Neural progenitor cell (in vitro differentiated cells): ENCODE measurements around the gene HDAC4. TPM values are rescaled to one million over a fixed set of nuclear protein-coding genes. Genes with fewer than 3 reads are reported as not detected.

Experiments
- DNase-seq: peaks from one replicate; pipeline ENCODE4 v3.0.0-alpha.2; 2016; ENCODE audit warnings: low spot score
- H2AFZ ChIP-seq: fragments of 200-600 bp; sonication (generic); replicated peaks from 2 replicates; pipeline ENCODE4 v1.6.1; 2016; ENCODE audit warnings: antibody characterized with exemption
- H3F3A ChIP-seq: fragments of 200-600 bp; sonication (generic); 2 replicates; pipeline ENCODE4 v1.6.1; 2016; ENCODE audit warnings: antibody characterized with exemption, low read depth
- H3K27ac ChIP-seq: fragments of 200-600 bp; sonication (generic); 2 replicates; pipeline ENCODE4 v1.5.1; 2016; ENCODE audit warnings: mild to moderate bottlenecking
- H3K27me3 ChIP-seq: fragments of 200-600 bp; sonication (generic); 2 replicates; pipeline ENCODE4 v1.6.1; 2016; ENCODE audit warnings: mild to moderate bottlenecking, moderate library complexity
- H3K36me3 ChIP-seq: fragments of 200-600 bp; sonication (generic); 2 replicates; pipeline ENCODE4 v1.5.1; 2016
- H3K4me1 ChIP-seq: fragments of 200-600 bp; sonication (generic); 2 replicates; pipeline ENCODE4 v1.6.1; 2016; ENCODE audit warnings: mixed run types
- H3K4me2 ChIP-seq: fragments of 200-600 bp; sonication (generic); 2 replicates; pipeline ENCODE4 v1.6.1; 2016
- H3K4me3 ChIP-seq: fragments of 200-600 bp; sonication (generic); 2 replicates; pipeline ENCODE4 v1.5.1; 2016
- H3K79me2 ChIP-seq: fragments of 200-600 bp; sonication (generic); 2 replicates; pipeline ENCODE4 v1.6.1; 2016; ENCODE audit warnings: low read depth
- H3K9ac ChIP-seq: fragments of 200-600 bp; sonication (generic); 2 replicates; pipeline ENCODE4 v1.6.1; 2016
- H3K9me3 ChIP-seq: fragments of 200-600 bp; sonication (generic); 2 replicates; pipeline ENCODE4 v1.5.1; 2016; ENCODE audit warnings: low read depth
- H4K20me1 ChIP-seq: fragments of 200-600 bp; sonication (generic); 2 replicates; pipeline ENCODE4 v1.6.1; 2016; ENCODE audit warnings: low read depth
- H3K27ac Mint-ChIP-seq: 3 replicates; pipeline ENCODE4 v1.8.0; 2021; ENCODE audit warnings: mixed read lengths
- H3K27me3 Mint-ChIP-seq: 2 replicates; pipeline ENCODE4 v1.8.0; 2022; ENCODE audit warnings: low read depth, mild to moderate bottlenecking, inconsistent platforms, moderate library complexity, mixed read lengths; ENCODE audit not compliant: insufficient read depth
- H3K36me3 Mint-ChIP-seq: 3 replicates; pipeline ENCODE4 v1.8.0; 2021; ENCODE audit warnings: mixed read lengths
- H3K4me1 Mint-ChIP-seq: 3 replicates; pipeline ENCODE4 v1.8.0; 2021; ENCODE audit warnings: mixed read lengths
- H3K4me3 Mint-ChIP-seq: 3 replicates; pipeline ENCODE4 v1.8.0; 2021; ENCODE audit warnings: mild to moderate bottlenecking, moderate library complexity, mixed read lengths
- H3K9me3 Mint-ChIP-seq: 3 replicates; pipeline ENCODE4 v1.8.0; 2020; ENCODE audit warnings: mixed read lengths
- CTCF ChIP-seq: fragments of 200-600 bp; sonication (generic); IDR thresholded peaks from 2 replicates; pipeline ENCODE4 v1.5.1; 2017; ENCODE audit warnings: antibody characterized with exemption, mild to moderate bottlenecking
- EZH2 ChIP-seq: fragments of 200-600 bp; sonication (generic); IDR thresholded peaks from 2 replicates; pipeline ENCODE4 v1.6.1; 2017; ENCODE audit warnings: antibody characterized with exemption, mild to moderate bottlenecking, moderate library complexity
- EZH2phosphoT487 ChIP-seq: fragments of 200-600 bp; sonication (generic); IDR thresholded peaks from 2 replicates; pipeline ENCODE4 v1.6.1; 2017; ENCODE audit warnings: antibody characterized with exemption
- total RNA-seq: library from RNA; depleted of rRNA; stranded (reverse); fragments of >200 nt; gene quantifications from 2 replicates; pipeline ENCODE4 v1.2.3, GENCODE V29; 2015; ENCODE audit warnings: low replicate concordance

Gene HDAC4
- total RNA-seq, 1 donor from 2014 or later, result 36.0 TPM

GRCh38 chr2:239151201-239152131, 249.4 kb downstream of the HDAC4 start:
- Histone ChIP-seq H3K4me2 (no peak overlapping the region), H3K27me3 (no peaks in the 10 kb centered on the region), H3K4me3 (no peak overlapping the region), H4K20me1 (peaks cover 4% of the 10 kb centered on the region), H3K4me1 (no peaks in the 10 kb centered on the region), H3F3A (no peaks in the 10 kb centered on the region), H3K9me3 (no peaks in the 10 kb centered on the region), H3K79me2 (no peaks in the 10 kb centered on the region), H2AFZ (no peak overlapping the region), H3K27ac (no peak overlapping the region), H3K9ac (no peak overlapping the region), H3K36me3 (no peaks in the 10 kb centered on the region)
- no peak for TF ChIP-seq EZH2phosphoT487
- TF ChIP-seq EZH2, result no peak
- no peak for TF ChIP-seq CTCF
- no peak overlapping the region for H3K4me3 Mint-ChIP-seq
- no peak for DNase-seq
- H3K27ac Mint-ChIP-seq, result no peak overlapping the region
- H3K27me3 Mint-ChIP-seq, result peaks cover 9% of the 10 kb centered on the region
- H3K36me3 Mint-ChIP-seq, result peaks cover 26% of the 10 kb centered on the region
- H3K4me1 Mint-ChIP-seq, result no peaks in the 10 kb centered on the region
- H3K9me3 Mint-ChIP-seq, result no peaks in the 10 kb centered on the region

- Mint-ChIP-seq H3K9me3 (no peaks in the 10 kb centered on the region), H3K4me1 (no peaks in the 10 kb centered on the region), H3K36me3 (peaks cover 27% of the 10 kb centered on the region), H3K4me3 (no peak overlapping the region), H3K27me3 (peaks cover 9% of the 10 kb centered on the region), H3K27ac (no peak overlapping the region)
- H3K4me1 ChIP-seq, result no peaks in the 10 kb centered on the region
- peaks cover 4% of the 10 kb centered on the region for H4K20me1 ChIP-seq
- no peak for DNase-seq
- no peaks in the 10 kb centered on the region for H3K27me3 ChIP-seq
- no peaks in the 10 kb centered on the region for H3K9me3 ChIP-seq
- H2AFZ ChIP-seq, result no peak overlapping the region
- H3K4me2 ChIP-seq, result no peak overlapping the region
- H3K9ac ChIP-seq, result no peak overlapping the region
- no peaks in the 10 kb centered on the region for H3K36me3 ChIP-seq
- H3K4me3 ChIP-seq, result no peak overlapping the region
- H3K27ac ChIP-seq, result no peak overlapping the region
- peaks cover 6% of the 10 kb centered on the region for H3F3A ChIP-seq
- no peaks in the 10 kb centered on the region for H3K79me2 ChIP-seq
- no peak for TF ChIP-seq EZH2phosphoT487
- no peak for TF ChIP-seq EZH2
- no peak for TF ChIP-seq CTCF
Observed at GRCh38 chr2:239150125-239151011, 250.5 kb downstream of the HDAC4 start.

GRCh38 chr2:239149501-239149900, 251.3 kb downstream of the HDAC4 start:
- Histone ChIP-seq H3K9me3 (no peaks in the 10 kb centered on the region), H2AFZ (no peak overlapping the region), H3K27me3 (no peaks in the 10 kb centered on the region), H3K36me3 (no peaks in the 10 kb centered on the region), H3K4me2 (no peak overlapping the region), H3F3A (peaks cover 6% of the 10 kb centered on the region), H3K27ac (no peak overlapping the region), H3K79me2 (no peaks in the 10 kb centered on the region), H3K9ac (no peak overlapping the region), H3K4me3 (no peak overlapping the region), H4K20me1 (peaks cover 4% of the 10 kb centered on the region), H3K4me1 (no peaks in the 10 kb centered on the region)
- DNase-seq, result no peak
- peaks cover 6% of the 10 kb centered on the region for H3K27me3 Mint-ChIP-seq
- H3K36me3 Mint-ChIP-seq, result peaks cover 29% of the 10 kb centered on the region
- no peak overlapping the region for H3K4me3 Mint-ChIP-seq
- no peak overlapping the region for H3K27ac Mint-ChIP-seq
- TF ChIP-seq CTCF (no peak), EZH2 (no peak), EZH2phosphoT487 (no peak)
- no peaks in the 10 kb centered on the region for H3K4me1 Mint-ChIP-seq
- no peaks in the 10 kb centered on the region for H3K9me3 Mint-ChIP-seq
